IMR-90 (cell line): ENCODE results near the gene PCK2. TPM values are rescaled to one million over a fixed set of nuclear protein-coding genes. Genes with fewer than 3 reads are reported as not detected.
A peak's percentile ranks its signal among the peaks of the same experiment; 100 is the strongest.

Source experiments
- CHD1 ChIP-seq: IDR thresholded peaks from 2 replicates; pipeline ENCODE4 v1.6.1; 2012; ENCODE audit warnings: low read depth, low read length, improper control_type of control experiment
- MAZ ChIP-seq: IDR thresholded peaks from 2 replicates; pipeline ENCODE4 v1.6.1; 2012; ENCODE audit warnings: low read depth, mild to moderate bottlenecking, low read length, improper control_type of control experiment, moderate library complexity, borderline replicate concordance
- NFE2L2 ChIP-seq: fragments of 150-350 bp; IDR thresholded peaks from 2 replicates; pipeline ENCODE4 v1.6.1; 2016; ENCODE audit warnings: low read depth, mild to moderate bottlenecking, low read length
- polyA plus RNA-seq, 3 experiments: library from polyadenylated mRNA; depleted of rRNA; stranded (reverse); fragments of >200 nt; gene quantifications; 2 replicates each; pipeline ENCODE4 v1.2.3, GENCODE V29; 2012; ENCODE audit warnings: low replicate concordance in 1 of 3
- total RNA-seq: library from RNA; depleted of rRNA; stranded (reverse); fragments of >200 nt; gene quantifications from 2 replicates; pipeline ENCODE4 v1.2.3, GENCODE V29; 2012

Gene PCK2
- total and polyA plus RNA-seq, 2 of the 4 experiments (the other 2 are of a cell fraction) = 13.4 to 29.4 TPM

GRCh38 chr14:24113801-24114531 is 19.9 kb downstream of the PCK2 start (continued):
- TF ChIP-seq CHD1 = no peak
- peak; percentile 100 for TF ChIP-seq MAZ
- no peak for TF ChIP-seq NFE2L2
